NCI-H2029 (cell line): ENCODE results near the gene ABCA12.
A peak's percentile ranks its signal among the peaks of the same experiment; 100 is the strongest.
"Not testable (repeated sequence)": the region's sequence is repeated elsewhere in the genome, so short reads cannot be mapped to it uniquely, and the experiment has no call there.

Experiments
- DNase-seq: peaks from one replicate; lab custom pipeline; 2025; lab: John Stamatoyannopoulos, UW

ABCA12 gene, protein sequence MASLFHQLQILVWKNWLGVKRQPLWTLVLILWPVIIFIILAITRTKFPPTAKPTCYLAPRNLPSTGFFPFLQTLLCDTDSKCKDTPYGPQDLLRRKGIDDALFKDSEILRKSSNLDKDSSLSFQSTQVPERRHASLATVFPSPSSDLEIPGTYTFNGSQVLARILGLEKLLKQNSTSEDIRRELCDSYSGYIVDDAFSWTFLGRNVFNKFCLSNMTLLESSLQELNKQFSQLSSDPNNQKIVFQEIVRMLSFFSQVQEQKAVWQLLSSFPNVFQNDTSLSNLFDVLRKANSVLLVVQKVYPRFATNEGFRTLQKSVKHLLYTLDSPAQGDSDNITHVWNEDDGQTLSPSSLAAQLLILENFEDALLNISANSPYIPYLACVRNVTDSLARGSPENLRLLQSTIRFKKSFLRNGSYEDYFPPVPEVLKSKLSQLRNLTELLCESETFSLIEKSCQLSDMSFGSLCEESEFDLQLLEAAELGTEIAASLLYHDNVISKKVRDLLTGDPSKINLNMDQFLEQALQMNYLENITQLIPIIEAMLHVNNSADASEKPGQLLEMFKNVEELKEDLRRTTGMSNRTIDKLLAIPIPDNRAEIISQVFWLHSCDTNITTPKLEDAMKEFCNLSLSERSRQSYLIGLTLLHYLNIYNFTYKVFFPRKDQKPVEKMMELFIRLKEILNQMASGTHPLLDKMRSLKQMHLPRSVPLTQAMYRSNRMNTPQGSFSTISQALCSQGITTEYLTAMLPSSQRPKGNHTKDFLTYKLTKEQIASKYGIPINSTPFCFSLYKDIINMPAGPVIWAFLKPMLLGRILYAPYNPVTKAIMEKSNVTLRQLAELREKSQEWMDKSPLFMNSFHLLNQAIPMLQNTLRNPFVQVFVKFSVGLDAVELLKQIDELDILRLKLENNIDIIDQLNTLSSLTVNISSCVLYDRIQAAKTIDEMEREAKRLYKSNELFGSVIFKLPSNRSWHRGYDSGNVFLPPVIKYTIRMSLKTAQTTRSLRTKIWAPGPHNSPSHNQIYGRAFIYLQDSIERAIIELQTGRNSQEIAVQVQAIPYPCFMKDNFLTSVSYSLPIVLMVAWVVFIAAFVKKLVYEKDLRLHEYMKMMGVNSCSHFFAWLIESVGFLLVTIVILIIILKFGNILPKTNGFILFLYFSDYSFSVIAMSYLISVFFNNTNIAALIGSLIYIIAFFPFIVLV (N-terminal part only)

GRCh38 chr2:215138479-215138878, at the start of gene ABCA12:
Gene ABCA12, minus strand, starts transcription at chr2:215138626. Its CDS starts 418 bp downstream, at chr2:215138208.
- DNase-seq = no peak

GRCh38 chr2:215188078-215188477, 49.7 kb upstream of the ABCA12 start:
- no peak for DNase-seq

GRCh38 chr2:215186021-215186420, 47.6 kb upstream of the ABCA12 start:
- DNase-seq = no peak

DNA sequence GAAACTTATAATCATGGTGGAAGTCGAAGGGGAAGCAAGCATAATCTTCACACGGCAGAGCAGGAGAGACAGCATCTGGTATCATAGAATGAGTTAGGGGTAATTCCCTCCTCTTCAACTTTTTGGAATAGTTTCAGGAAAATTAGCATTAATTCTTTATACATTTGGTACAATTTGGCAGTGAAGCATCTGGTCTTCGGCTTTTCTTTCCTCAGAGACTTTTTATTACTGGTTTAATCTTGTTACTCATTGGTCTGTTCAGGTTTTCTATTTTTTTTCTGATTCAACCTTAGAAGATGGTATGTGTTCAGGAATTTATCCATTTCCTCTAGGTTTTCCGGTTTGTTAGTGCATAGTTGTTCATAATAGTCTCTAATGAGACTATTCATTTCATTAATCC, 39.7 kb upstream of the ABCA12 start:
- DNase-seq = no peak

GRCh38 chr2:215171796-215172195, 33.4 kb upstream of the ABCA12 start:
- no peak for DNase-seq

GRCh38 chr2:215171151-215171550, 32.7 kb upstream of the ABCA12 start:
- peak; percentile 34 for DNase-seq

GRCh38 chr2:215166505-215166904, 28.1 kb upstream of the ABCA12 start:
- DNase-seq = not testable (repeated sequence)

DNA sequence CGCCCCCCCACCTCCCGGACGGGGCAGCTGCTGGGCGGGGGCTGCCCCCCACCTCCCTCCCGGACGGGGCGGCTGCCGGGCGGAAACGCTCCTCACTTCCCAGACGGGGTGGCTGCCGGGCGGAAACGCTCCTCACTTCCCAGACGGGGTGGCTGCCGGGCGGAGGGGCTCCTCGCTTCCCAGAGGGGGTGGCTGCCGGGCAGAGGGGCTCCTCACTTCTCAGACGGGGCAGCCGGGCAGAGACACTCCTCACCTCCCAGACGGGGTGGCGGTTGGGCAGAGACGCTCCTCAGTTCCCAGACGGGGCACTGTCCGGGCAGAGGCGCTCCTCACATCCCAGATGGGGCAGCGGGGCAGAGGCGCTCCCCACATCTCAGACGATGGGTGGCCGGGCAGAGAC, 24.9 kb upstream of the ABCA12 start:
- not testable (repeated sequence) for DNase-seq

- DNase-seq = no peak
Measured at GRCh38 chr2:215161301-215161829, 22.9 kb upstream of the ABCA12 start.

DNA sequence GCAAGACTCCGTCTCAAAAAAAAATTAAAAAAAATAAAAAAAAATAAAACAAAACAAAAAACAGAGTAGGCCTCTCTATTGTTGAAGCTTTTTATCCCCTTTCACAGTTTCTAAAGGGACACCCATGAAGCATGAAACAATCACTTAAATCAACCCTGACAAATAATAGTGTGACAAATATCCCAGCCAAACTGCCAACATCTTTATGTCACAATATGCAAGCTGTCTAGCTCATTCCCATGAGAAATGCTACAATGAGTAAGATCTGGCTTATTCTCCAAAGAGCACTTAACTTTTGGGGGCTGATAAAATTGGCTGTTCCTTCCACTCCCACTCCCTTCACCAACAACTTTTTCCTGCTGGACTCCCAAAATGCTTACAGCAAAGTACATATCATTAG, 21.7 kb upstream of the ABCA12 start:
- no peak for DNase-seq

- no peak for DNase-seq
Measured at GRCh38 chr2:215156453-215156852, 18.0 kb upstream of the ABCA12 start.

DNA sequence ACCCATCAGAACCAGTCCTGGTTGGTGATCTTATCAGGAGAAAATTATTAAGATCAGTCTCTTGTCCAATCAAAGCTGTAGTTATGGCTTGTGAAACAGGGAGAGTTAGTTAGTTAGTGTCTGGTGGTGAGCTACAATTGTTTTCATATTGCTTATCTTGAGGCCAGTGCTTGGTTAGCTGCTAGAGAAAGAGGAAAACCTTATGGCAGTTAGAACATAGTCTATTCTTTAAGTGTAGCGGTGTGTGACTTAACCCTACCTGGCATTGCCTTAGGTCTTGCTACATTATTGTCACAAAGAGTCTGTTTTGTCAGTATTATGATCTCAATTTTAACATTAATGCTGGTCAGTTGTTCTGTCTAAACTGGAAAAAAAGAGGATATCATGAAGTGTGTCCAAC, 11.5 kb upstream of the ABCA12 start:
- no peak for DNase-seq

DNA sequence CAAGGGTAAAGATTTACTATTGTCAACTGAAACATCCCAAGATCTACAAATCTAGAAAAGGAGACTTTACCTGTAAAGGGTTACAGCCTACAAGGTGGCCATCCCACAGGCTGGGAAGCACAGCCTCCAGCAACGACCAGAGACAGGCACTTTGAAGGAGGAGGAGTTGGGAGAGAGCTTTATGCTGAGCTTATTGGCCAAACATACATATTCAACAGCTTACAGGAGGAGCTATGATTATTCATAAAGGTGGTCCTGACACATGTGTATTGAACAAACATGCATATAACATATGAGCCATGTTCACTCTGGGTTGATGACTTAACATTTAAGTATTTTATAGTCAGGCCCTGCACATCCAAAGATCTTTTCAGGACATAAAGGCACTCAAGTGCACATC, 11.1 kb upstream of the ABCA12 start:
- DNase-seq = no peak

DNA sequence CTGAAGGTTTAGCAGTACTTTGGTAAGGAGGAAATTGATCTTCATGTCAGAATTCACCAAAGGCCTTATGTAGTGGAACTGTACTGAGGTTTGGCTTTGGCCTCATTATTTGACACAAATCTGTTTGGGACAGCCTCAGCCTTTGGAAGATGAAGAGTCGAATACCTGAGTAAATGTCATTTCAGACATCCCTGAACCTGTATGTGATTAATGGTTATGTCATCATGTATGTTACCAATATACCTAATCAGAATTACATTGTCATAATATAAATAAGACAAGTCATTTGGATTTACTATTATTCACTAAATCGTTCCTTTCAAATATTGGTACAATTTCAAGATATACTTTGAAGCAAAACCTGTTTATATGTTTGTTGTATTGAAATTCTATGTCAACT, 10.6 kb upstream of the ABCA12 start:
- no peak for DNase-seq

DNA sequence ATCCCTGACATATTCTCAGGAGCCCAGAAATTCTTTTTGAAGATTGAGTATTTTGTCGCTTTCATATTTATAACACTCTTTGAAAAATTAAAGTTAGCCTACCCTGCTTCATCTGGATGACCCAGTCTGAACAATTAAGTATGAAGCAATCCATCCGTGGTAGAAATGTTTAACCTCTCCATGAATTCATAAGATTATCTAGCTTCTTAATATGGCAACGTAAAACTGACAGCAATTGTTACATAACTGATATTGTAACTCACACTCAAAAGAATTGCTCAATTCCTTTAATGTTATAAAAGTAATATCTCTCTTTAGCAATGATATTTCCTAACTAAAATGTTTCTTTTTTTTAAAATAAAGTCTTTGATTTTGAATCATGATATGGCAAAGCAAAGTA, 7.2 kb upstream of the ABCA12 start:
- DNase-seq = no peak

- no peak for DNase-seq
Measured at GRCh38 chr2:215144106-215144875, 5.9 kb upstream of the ABCA12 start.

DNA sequence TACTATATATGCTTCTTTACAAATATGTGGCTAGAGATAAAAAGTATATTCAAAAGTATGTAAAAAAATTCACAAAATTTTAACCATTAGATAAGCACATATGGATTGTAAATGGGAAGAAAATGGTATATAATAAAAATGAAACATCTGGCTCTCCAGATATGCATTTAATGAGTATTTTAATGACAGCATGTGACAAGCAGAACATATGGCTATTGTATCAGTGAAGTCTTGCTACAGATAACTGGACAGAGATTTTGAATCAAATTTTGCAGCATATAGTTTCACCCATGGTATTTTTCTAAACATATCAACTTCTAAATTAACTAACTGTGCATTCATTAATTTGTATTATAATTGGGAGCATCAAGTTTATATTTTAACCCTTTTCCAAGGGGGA, 5.0 kb upstream of the ABCA12 start:
- DNase-seq = no peak

DNA sequence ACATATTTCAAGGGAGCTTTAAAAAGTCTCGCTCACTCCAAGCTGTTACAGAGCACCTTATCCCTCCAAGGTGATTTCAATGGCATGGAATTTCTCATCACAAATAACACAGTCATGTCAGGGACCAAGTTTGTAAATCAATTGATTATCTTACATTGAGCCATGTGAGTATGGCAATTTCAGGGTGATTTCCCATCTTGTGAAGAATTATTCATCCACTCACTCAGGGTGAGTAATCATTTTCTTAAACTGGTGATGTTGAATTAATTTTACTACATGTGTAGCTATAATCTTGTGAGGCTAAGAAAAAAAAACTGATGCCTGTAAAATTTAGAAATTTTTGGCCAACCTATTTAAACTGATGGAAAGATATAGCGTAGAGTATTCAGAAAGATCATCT, 3.3 kb upstream of the ABCA12 start:
- no peak for DNase-seq

DNA sequence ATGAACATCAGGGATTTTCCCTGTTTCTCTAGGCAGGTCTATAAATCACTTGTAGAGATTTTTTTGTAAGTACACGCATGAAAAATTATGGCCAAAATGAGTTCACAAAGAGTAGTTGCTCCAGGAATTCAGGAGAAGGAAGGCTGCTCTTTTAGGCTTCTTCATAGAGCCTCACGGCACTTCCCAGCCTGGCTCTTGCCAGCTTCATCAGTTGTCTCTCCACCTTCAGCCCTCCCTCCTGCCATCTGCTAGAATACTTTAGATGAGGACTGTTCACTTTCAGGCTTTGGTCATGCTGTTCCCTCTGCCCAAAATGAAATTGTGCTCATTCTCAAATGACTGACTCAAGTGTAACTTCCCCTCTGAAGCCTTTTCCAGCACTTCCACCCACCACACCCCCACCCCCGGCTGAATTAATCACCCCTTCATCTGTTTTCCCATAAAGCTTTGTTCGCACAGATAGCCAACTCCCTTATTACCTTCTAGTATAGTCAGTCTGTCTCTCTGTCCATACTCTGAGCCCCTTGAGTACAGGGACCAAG, 1.8 kb upstream of the ABCA12 start:
- no peak for DNase-seq

DNA sequence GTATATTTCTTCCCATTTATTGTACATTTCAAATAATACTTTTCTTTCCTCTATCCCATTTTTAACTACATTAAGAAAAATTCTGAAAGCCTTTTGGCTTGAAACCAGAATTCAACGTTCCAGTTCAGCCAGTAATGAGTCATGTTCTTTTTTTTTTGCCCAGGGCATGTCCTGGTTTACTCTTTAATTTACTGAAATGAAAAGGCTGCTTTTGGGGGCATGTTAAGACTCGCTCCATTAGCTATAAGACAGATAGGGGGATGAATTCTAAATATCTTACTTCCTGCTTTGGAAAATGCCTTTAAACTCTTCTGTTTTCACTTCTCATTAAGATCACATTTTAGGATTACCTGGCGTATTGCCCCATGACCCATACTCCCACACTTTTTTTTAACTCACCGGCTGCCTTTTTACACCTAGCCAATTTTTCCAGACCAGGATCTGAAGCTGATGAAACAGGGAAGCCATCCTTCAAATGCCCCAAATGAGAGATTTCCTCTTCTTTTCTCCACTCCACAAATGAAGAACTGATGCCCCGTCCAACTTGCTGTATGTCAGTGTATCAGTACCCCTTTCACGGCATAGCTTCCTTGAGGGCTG, 585 bp downstream of the ABCA12 start:
- no peak for DNase-seq

DNA sequence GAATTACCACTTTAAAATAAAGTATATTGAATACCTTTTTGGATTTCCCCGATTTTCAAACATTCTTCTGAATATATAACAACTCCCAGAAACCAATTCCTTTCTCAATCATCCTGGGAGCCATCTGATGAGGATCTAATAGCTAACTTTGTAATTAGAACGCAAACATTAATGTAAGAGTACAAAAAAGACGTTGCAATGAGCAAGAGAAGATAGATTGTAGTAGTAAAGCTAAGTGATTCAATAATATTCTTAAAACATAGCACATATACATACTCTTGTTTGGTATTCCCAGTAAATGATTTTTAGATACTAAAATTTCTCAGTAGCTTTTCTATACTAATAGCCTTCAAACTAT, 1.1 kb downstream of the ABCA12 start:
- no peak for DNase-seq
